WTC11 (cell line): ENCODE measurements around the gene BFSP2.

Experiments used
- ARID4B ChIP-seq: sonication (generic); formaldehyde crosslinking; IDR thresholded peaks from 2 replicates; pipeline ENCODE4 v1.8.0; 2023; ENCODE audit warnings: missing genetic modification reagents, mild to moderate bottlenecking, borderline replicate concordance
- ATF2 ChIP-seq: sonication (generic); formaldehyde crosslinking; IDR thresholded peaks from 2 replicates; pipeline ENCODE4 v1.8.1; 2022; ENCODE audit warnings: low read depth, missing genetic modification reagents, borderline replicate concordance
- ATF6 ChIP-seq: sonication (generic); formaldehyde crosslinking; IDR thresholded peaks from 2 replicates; pipeline ENCODE4 v1.8.1; 2023; ENCODE audit warnings: mild to moderate bottlenecking, missing genetic modification reagents
- CTCF ChIP-seq: fragments of 200-600 bp; IDR thresholded peaks from 2 replicates; pipeline ENCODE4 v1.8.0; 2022; ENCODE audit warnings: antibody characterized with exemption
- E2F1 ChIP-seq: sonication (generic); formaldehyde crosslinking; IDR thresholded peaks from 2 replicates; pipeline ENCODE4 v1.8.0; 2022; ENCODE audit warnings: mild to moderate bottlenecking, missing genetic modification reagents
- FOXJ3 ChIP-seq: sonication (generic); formaldehyde crosslinking; IDR thresholded peaks from 2 replicates; pipeline ENCODE4 v1.9.0; 2021; ENCODE audit warnings: missing genetic modification reagents, mild to moderate bottlenecking, borderline replicate concordance
- FOXP4 ChIP-seq: sonication (generic); formaldehyde crosslinking; IDR thresholded peaks from 2 replicates; pipeline ENCODE4 v1.8.0; 2022; ENCODE audit warnings: mild to moderate bottlenecking, missing genetic modification reagents
- MLX ChIP-seq: sonication (generic); formaldehyde crosslinking; IDR thresholded peaks from 2 replicates; pipeline ENCODE4 v1.8.1; 2023; ENCODE audit warnings: mild to moderate bottlenecking, missing genetic modification reagents, moderate library complexity
- RELA ChIP-seq: sonication (generic); formaldehyde crosslinking; IDR thresholded peaks from 2 replicates; pipeline ENCODE4 v1.8.1; 2022; ENCODE audit warnings: missing genetic modification reagents, mild to moderate bottlenecking, borderline replicate concordance
- SP1 ChIP-seq: sonication (generic); formaldehyde crosslinking; conservative IDR thresholded peaks from 2 replicates; pipeline ENCODE4 v1.8.1; 2022; ENCODE audit warnings: missing genetic modification reagents
- ZNF138 ChIP-seq: sonication (generic); formaldehyde crosslinking; conservative IDR thresholded peaks from 2 replicates; pipeline ENCODE4 v1.8.1; 2022; ENCODE audit warnings: mild to moderate bottlenecking, moderate library complexity, missing genetic modification reagents
- ZNF232 ChIP-seq: sonication (generic); formaldehyde crosslinking; IDR thresholded peaks from 2 replicates; pipeline ENCODE4 v1.8.0; 2022; ENCODE audit warnings: mild to moderate bottlenecking, missing genetic modification reagents
- ZNF317 ChIP-seq: sonication (generic); formaldehyde crosslinking; IDR thresholded peaks from 2 replicates; pipeline ENCODE4 v1.8.1; 2023; ENCODE audit warnings: low read depth, mild to moderate bottlenecking, moderate library complexity, missing genetic modification reagents, borderline replicate concordance

GRCh38 chr3:133445108-133445507, 45.3 kb downstream of the BFSP2 start:
- no peak for TF ChIP-seq CTCF
- no peak for TF ChIP-seq MLX (CRISPR knock-in tag)
- no peak for TF ChIP-seq ZNF317 (CRISPR knock-in tag)
- TF ChIP-seq ZNF138 = no peak
- no peak for TF ChIP-seq ATF2 (CRISPR knock-in tag)
- no peak for TF ChIP-seq ARID4B
- TF ChIP-seq ZNF232 = no peak
- no peak for TF ChIP-seq FOXP4 (CRISPR knock-in tag)
- TF ChIP-seq E2F1 (CRISPR knock-in tag) = no peak
- TF ChIP-seq ATF6 (CRISPR knock-in tag) = no peak
- TF ChIP-seq FOXJ3 (CRISPR knock-in tag) = no peak
- no peak for TF ChIP-seq RELA (CRISPR knock-in tag)
- no peak for TF ChIP-seq SP1
